HG03139 (cell line): ENCODE measurements around the gene SLC44A1.

Experiments used
- ATAC-seq: cut with Tn5 transposase; IDR thresholded peaks from one replicate; pipeline ENCODE4 v1.9.1; 2021; ENCODE audit not compliant: unreplicated experiment

SLC44A1 gene

GRCh38 chr9:105331160-105331559, 86.7 kb downstream of the SLC44A1 start:
- no peak for ATAC-seq

DNA sequence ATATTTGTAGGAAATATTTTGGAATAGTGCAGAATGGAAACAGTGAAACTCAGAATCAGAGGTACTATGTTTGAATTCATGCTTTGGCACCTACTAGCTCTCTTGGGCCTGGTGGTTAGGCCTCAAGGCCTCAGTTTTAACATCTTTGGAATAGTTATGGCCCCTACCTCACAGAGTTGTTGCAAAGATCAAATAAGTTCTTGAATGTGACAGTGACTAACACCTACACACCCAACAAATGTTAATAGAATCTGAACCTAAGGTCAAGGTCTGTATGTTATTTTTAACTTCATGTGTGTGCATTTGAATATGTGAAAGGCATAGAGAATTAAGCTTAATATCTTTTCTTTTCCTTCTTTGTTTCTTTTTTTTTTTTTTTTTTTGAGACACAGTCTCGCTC, 87.3 kb downstream of the SLC44A1 start:
- ATAC-seq: no peak

DNA sequence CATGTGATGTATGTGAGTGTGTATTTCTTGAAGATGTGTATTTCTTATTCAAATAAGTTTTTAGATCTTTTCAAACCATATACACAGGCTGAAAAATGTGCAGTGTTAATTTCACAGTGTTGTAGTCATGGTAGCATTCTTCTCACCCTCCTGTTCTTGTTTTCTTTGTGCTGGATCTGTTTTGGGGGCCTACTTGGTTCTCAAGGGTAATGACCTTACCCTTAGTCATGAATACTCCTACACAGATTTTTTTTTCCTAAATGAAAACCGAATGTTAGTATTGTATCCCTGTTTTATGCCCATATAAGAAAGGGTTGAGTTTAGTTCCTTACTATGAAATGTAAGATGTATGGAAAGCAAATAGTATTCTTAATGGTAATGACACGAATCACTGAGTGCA, 88.0 kb downstream of the SLC44A1 start:
- no peak for ATAC-seq

GRCh38 chr9:105333076-105333475, 88.6 kb downstream of the SLC44A1 start:
- no peak for ATAC-seq

GRCh38 chr9:105333811-105334210, 89.4 kb downstream of the SLC44A1 start:
- ATAC-seq: no peak

DNA sequence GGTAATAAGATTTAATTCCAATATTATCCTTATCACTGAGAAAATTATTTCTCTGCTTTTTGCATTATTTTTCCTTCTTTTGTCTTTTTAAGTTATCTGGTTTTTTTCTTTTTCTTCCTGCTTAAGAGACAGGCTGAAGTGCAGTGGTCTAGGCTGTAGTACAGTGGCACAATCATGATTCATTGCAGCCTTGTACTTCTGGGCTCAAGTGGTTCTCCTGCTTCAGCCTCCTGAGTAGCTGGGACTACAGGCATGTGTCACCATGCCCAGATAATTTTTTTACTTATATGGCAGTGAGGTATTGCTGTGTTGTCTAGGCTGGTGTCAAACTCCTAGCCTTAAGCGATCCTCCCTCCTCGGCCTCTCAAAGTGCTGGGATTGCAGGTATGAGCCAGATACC, 93.9 kb downstream of the SLC44A1 start:
- no peak for ATAC-seq

DNA sequence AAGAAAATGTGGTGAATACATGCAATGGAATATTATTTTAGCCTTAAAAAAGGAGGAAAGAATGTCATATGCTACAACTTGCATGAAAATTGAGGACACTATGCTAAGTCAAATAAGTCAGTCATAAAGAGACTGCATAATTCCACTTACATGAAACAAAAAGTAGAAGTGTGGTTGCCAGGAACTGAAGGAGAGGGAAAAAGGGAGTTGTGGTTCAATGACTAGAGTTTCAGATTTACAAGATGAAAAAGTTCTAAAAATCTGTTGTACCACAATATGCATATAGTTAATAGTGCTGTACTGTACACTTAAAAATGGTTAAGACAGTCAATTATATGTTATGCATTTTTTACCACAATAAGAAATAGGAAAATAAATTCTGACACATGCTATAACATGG, 95.4 kb downstream of the SLC44A1 start:
- no peak for ATAC-seq

DNA sequence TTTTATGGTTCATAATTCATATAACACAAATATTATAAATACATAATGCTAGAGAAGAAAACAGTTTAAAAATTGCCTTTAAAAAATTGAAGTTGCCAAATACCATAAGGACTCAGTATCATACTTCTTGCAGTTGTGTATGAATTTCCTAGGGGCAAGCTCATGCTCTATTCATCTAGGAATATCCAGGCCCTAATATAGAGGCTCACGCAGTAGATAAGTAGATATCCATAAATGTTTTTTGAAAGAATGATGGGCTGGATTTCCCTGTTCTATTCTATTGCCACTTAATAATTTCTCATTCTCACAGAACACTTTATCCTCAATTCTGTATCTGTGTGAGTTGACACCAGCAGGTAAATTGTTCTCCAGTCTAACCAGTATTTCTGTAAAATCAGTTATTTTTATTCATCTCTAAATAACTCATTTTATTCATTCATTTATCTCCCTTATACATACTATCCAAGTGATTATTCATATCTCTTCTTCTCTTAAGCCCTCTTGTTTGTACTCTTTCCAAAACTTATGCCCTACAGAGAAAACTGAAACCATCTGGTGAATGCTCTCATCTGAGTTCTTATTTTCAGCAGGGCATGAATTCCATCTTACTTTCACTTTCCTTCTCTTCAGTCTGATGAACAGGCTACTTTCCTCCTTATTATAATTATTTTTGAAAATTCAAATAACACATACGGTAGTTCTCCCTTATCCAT, 97.1 kb downstream of the SLC44A1 start:
- ATAC-seq: no peak

DNA sequence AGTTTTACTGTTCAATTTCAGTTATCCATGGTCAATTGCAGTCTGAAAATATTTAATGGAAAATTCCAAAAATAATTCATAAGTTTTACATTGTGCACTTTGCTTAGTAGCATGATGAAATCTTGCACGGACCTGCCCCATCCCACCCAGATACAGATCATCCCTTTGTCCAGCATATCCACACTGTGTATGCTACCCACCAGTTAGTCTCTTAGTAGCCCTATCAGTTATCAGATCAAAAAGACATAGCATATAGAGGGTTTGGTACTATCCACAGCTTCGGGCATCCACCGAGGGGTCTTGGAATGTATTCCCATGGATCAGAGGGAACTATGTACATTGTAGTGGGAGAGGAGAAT, 97.7 kb downstream of the SLC44A1 start:
- no peak for ATAC-seq

DNA sequence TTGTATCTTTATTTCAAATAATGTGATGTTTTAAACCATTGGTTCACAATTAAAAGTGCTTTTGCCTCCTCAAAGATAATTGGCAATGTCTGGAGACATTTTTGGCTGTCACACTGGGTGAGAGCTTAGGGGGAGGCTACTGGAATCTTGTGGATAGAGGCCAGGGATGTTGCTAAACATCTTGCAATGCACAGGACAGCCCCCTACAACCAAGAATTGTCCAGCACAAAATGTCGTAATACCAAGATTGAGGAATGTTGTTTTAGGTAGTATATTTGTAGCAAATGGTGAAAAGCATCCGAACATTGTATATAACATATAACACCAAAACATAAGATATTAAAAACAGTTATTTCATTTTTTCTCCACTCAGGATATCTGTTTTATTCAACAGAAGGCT, 99.8 kb downstream of the SLC44A1 start:
- ATAC-seq: no peak

DNA sequence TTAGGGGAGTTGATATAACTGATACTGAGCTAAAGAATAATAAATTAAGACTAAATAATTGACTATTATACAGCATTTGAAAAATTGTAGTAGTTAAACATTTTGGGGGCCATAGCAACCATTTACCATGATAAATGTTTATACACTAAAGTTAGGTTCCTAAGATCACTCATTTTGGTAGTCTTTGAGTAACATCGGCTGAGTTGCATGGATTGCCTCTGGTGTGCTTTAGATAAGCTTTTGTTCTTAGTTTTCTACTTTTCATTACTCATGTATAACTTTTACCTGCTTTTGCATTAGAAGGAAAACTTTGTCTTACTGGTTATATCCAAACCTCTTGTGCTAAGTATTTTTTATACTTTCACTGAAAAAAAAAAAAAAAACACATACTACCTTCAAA, 101.2 kb downstream of the SLC44A1 start:
- no peak for ATAC-seq

GRCh38 chr9:105346273-105346672, 101.8 kb downstream of the SLC44A1 start:
- no peak for ATAC-seq

DNA sequence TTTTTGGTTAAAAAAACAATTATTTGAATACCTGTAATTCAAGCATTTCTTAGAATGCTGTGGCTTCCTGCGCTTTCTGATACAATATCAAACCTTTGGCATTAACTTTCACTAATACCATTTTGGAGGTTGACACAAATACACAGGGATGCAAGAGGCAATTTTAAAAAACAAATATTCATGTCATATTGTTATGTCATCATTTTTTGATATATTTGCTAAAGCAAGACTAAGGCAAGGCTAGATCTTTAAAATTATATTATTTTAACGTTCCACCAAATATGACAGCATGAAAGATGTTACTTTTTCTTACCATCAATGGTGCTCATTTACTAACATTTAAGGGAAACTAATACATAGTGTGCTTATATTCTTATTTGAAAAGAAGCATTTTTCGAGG, 110.0 kb downstream of the SLC44A1 start:
- ATAC-seq: no peak

- no peak for ATAC-seq
Measured at GRCh38 chr9:105355781-105356180, 111.3 kb downstream of the SLC44A1 start.

DNA sequence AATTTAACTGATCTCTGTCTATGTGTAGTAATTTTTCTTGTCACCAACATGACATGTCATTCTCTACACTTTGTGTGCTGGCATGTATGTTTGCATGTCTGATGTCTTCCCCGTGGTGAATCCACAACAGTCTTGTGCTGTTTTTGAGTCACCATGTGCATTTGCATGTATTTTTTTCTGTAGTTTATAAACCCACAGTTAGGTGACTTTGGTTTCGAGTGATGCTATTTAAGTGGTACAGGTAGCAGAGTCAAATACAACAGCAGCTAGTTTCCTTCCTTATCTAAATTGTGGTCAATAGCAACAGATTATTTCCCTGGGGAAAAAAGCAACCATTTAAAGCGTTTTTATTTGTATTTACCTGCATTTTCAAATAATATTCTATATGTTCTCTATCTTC, 113.5 kb downstream of the SLC44A1 start:
- peak; percentile 87 for ATAC-seq

- no peak for ATAC-seq
Measured at GRCh38 chr9:105359892-105360291, 115.4 kb downstream of the SLC44A1 start.

DNA sequence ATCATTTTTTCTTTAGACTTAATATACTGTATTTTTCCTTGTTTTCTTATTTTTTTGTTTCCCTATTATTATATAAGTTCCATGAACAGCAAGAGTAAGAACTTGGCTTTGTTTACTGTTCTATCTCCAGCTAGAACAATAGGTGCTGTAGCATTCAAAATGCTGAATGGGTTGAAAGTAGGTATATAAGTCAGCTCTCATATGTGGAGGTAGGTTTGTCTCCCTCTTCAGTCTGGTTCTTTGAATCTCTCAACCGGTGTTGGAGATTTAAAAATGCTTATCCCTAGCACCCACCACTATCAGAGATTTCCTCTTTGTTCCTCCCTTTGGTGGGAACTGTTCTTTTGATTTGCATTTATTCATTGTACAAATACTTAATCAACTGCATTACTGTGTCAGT, 115.9 kb downstream of the SLC44A1 start:
- no peak for ATAC-seq

- no peak for ATAC-seq
Measured at GRCh38 chr9:105361873-105362272, 117.4 kb downstream of the SLC44A1 start.

DNA sequence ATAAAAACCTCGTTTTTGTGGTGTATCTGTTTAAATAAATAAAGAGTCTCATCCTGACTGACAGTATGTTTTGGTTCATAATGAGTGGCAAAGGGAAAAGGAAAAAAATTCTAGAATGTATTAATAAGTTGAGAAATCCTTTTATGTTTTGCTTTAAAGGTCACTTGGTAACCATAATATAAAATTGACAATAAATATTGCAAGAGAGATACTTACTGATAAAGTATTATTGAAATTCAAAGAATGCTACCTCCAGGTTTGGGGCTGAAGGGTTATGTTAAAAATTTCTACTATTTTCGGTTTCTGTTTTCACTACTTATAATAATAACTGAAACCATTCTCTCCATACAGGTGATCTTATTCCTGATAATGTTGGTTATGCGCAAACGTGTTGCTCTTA, 118.0 kb downstream of the SLC44A1 start:
- ATAC-seq: no peak

DNA sequence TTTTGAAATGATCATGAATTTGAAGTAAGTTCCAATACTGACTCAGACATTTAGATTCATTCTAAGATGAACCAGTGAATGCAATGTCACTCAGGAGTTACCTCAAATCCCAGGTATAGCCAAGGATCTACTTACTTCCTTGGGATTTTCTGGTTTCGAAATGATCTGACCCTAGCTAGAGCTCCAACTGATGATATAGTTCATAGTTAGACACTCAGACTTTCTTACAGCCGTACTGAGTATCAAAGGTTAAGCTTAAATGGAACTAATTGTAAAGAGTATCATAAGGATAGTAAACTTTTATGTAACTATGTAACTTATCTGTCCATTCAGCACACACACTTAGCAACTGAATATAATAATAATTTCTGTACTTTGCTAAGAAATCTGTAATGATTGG, 119.4 kb downstream of the SLC44A1 start:
- ATAC-seq: no peak

DNA sequence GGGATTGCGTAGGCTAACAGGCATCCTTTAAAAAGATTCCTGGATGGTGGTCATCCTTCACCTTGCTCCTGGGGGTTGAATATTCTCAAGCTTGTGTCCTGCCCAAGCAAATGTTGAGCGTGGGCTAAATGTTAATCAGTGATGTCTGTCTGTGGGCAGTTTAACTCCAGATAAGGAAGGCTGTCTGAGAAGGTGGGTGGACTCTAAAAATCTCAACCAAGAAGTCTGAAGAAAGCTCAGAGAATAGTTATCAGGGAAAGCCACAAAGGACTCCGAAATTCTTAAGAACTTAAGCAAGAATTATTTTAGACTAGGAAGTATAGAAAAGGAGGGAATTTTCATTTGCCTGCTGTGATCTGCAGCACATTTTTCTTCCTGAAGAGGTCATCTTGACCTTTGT, 125.5 kb downstream of the SLC44A1 start:
- ATAC-seq: no peak

DNA sequence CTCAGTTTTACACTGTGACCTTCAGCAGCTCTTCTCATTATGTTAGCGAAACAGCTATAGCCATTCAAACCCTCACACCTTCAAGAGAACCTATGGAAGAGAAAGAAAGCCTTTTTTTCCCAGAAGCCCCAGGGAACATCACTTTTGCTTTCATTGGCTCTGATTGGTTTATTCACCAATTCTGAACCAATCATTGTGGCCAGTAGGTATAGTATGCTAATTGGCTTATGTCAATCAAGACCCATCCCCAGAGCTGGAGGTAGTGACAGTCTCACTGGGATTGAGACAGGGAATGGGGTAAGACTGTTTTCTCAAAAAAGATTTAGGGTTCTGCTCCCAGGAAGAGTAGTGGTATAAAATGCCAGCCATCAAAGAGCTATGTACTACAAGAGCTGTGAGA, 129.3 kb downstream of the SLC44A1 start:
- ATAC-seq: no peak

DNA sequence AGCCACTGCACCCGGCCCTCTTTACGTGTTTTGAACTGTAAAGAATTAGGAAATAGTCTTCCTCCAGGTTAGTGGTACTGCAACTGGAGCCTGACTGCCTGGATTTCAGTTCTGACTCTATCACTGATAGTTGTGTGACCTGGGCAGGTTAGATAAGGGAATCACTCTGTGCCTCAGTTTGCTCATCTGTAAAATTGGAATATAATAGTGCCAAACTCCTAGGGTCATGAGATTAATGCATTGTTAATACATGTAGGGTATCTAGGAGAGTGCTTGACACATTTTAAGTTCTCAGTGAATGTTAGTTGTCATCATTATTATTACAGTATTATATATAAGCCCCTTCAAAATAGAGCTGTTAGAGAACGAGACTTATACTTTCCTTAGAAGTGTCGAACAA, 130.9 kb downstream of the SLC44A1 start:
- no peak for ATAC-seq

GRCh38 chr9:105376893-105377292, 132.4 kb downstream of the SLC44A1 start:
- no peak for ATAC-seq
